HepG2 (cell line): Measurements from ENCODE around the gene UPB1. TPM values are rescaled to one million over a fixed set of nuclear protein-coding genes. Genes with fewer than 3 reads are reported as not detected.
A peak's percentile ranks its signal among the peaks of the same experiment; 100 is the strongest.

Experiments
- EP300 ChIP-seq, 3 experiments: sonication (generic) in 1 of 3; formaldehyde crosslinking in 1 of 3; IDR thresholded peaks; 2 replicates each; pipeline versions ENCODE4 v1.5.1 to v1.6.1; 2011 to 2020; ENCODE audit warnings: low read depth in 2 of 3, low read length in 2 of 3, borderline replicate concordance in 1 of 3, improper control_type of control experiment in 1 of 3, mild to moderate bottlenecking in 1 of 3, missing genetic modification reagents in 1 of 3, moderate library complexity in 1 of 3
- PPARG ChIP-seq: conservative IDR thresholded peaks from 2 replicates; pipeline ENCODE4 v1.6.1; 2016; ENCODE audit warnings: missing biosample characterization, missing genetic modification reagents
- SOX5 ChIP-seq: IDR thresholded peaks from 2 replicates; pipeline ENCODE4 v1.6.1; 2016; ENCODE audit warnings: borderline replicate concordance
- SPEN ChIP-seq: sonication (generic); formaldehyde crosslinking; IDR thresholded peaks from 2 replicates; pipeline ENCODE4 v1.5.1; 2020; ENCODE audit warnings: low read depth, mild to moderate bottlenecking, missing genetic modification reagents
- ZFP1 ChIP-seq: IDR thresholded peaks from 2 replicates; pipeline ENCODE4 v1.6.1; 2016
- ZNF20 ChIP-seq: sonication (generic); formaldehyde crosslinking; IDR thresholded peaks from 2 replicates; pipeline ENCODE4 v1.4.0; 2020; ENCODE audit warnings: mild to moderate bottlenecking, moderate library complexity, missing genetic modification reagents
- polyA plus RNA-seq, 8 experiments: library from polyadenylated mRNA; depleted of rRNA in 3 of 8; stranded (reverse) in 7 of 8; unstranded in 1 of 8; fragments of >200 nt; fragmentation: Illumina TruSeq in 4 of 8; extraction: Trizol in 4 of 8; gene quantifications; 2 replicates each; pipeline versions ENCODE4 v1.2.1 to v1.2.3, GENCODE V29; 2011 to 2016; ENCODE audit warnings: low read depth in 4 of 8, missing spikeins in 1 of 8, mixed read lengths in 1 of 8; ENCODE audit not compliant: insufficient read depth in 1 of 8
- total RNA-seq, 5 experiments: library from RNA; depleted of rRNA; stranded (reverse); fragments of >200 nt; fragmentation: Illumina TruSeq; extraction: Trizol; gene quantifications; 2 replicates each; pipeline ENCODE4 v1.2.3, GENCODE V29; 2016; ENCODE audit warnings: low read depth in 1 of 5
- TF ChIP-seq, protein P1 (sequence below): sonication (generic); formaldehyde crosslinking; IDR thresholded peaks from 2 replicates; pipeline ENCODE4 v1.5.1; 2020; ENCODE audit warnings: mild to moderate bottlenecking, missing genetic modification reagents, moderate library complexity
- TF ChIP-seq, protein P2 (sequence below): IDR thresholded peaks from 2 replicates; pipeline ENCODE4 v1.6.1; 2016; ENCODE audit warnings: missing compliant biosample characterization, missing genetic modification reagents, borderline replicate concordance
- TF ChIP-seq, protein P3 (sequence below): sonication (generic); formaldehyde crosslinking; conservative IDR thresholded peaks from 2 replicates; pipeline ENCODE4 v1.4.0; 2020; ENCODE audit warnings: mild to moderate bottlenecking, missing genetic modification reagents, moderate library complexity
- TF ChIP-seq, protein P4 (sequence below), 2 experiments: sonication (generic) in 1 of 2; formaldehyde crosslinking in 1 of 2; IDR thresholded peaks; 2 replicates each; pipeline versions ENCODE4 v1.4.0 to v1.6.1; 2016 to 2020; ENCODE audit warnings: borderline replicate concordance in 1 of 2, low read depth in 1 of 2, mild to moderate bottlenecking in 1 of 2, missing genetic modification reagents in 1 of 2

The UPB1 gene
- total and polyA plus RNA-seq, 2 of the 13 experiments (the other 11 are each of a cell fraction or from before 2014, with no cell fraction given), result 0.38 to 1.2 TPM

DNA sequence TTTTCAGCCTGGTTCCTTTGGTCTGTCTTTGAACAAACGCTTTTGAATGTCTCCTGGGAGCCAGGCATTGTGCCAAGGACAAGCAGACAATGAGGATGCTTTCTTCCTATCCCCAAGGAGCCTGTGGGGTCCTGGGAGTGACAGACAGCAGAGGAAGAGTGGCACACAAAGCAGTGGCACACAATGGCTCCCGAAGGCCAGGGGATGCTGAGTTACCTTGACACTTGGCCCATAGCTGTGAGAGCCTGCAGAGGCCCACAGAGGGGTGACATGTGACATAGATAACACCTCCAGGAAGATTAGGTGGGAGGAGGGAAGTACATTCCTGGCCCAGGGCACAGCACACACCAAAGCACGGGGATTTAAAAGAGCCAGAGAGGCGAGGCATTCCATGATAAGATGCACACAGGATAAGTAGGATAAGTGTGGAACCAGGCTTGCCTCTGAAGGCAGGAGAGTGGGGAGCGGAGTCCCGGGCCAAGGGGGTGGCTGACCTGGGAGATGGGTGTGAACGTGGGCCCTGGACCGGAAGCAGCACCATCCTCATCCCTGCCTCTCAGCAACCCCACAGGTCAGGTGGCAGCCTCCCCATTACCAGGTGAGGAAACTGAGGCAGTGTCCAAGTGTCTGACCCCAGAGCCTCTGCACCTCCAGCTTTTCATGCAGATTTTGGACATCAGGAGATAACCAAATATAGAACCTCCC is 6.3 kb downstream of the UPB1 start (continued):
- TF ChIP-seq, protein P1, sequence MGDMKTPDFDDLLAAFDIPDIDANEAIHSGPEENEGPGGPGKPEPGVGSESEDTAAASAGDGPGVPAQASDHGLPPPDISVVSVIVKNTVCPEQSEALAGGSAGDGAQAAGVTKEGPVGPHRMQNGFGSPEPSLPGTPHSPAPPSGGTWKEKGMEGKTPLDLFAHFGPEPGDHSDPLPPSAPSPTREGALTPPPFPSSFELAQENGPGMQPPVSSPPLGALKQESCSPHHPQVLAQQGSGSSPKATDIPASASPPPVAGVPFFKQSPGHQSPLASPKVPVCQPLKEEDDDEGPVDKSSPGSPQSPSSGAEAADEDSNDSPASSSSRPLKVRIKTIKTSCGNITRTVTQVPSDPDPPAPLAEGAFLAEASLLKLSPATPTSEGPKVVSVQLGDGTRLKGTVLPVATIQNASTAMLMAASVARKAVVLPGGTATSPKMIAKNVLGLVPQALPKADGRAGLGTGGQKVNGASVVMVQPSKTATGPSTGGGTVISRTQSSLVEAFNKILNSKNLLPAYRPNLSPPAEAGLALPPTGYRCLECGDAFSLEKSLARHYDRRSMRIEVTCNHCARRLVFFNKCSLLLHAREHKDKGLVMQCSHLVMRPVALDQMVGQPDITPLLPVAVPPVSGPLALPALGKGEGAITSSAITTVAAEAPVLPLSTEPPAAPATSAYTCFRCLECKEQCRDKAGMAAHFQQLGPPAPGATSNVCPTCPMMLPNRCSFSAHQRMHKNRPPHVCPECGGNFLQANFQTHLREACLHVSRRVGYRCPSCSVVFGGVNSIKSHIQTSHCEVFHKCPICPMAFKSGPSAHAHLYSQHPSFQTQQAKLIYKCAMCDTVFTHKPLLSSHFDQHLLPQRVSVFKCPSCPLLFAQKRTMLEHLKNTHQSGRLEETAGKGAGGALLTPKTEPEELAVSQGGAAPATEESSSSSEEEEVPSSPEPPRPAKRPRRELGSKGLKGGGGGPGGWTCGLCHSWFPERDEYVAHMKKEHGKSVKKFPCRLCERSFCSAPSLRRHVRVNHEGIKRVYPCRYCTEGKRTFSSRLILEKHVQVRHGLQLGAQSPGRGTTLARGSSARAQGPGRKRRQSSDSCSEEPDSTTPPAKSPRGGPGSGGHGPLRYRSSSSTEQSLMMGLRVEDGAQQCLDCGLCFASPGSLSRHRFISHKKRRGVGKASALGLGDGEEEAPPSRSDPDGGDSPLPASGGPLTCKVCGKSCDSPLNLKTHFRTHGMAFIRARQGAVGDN, result peak; percentile 78
- TF ChIP-seq SPEN (peak; percentile 42; the same call in 1 of the 2 replicates), ZFP1 (CRISPR knock-in tag) (no peak), ZNF20 (no peak), EP300 (IDR thresholded peaks at IDR 0.05; ENCODE audit: low read depth in 2 of 2, low read length in 2 of 2) (peak in 1 of 2 experiments; percentile 34; a peak in 1 of 4 replicates), EP300 (CRISPR knock-in tag; IDR thresholded peaks at IDR 0.05; ENCODE audit: borderline replicate concordance) (peak; percentile 26), PPARG (CRISPR knock-in tag) (peak; percentile 81), SOX5 (CRISPR knock-in tag) (peak; percentile 54; the same call in 1 of the 2 replicates)
- TF ChIP-seq, protein P2, sequence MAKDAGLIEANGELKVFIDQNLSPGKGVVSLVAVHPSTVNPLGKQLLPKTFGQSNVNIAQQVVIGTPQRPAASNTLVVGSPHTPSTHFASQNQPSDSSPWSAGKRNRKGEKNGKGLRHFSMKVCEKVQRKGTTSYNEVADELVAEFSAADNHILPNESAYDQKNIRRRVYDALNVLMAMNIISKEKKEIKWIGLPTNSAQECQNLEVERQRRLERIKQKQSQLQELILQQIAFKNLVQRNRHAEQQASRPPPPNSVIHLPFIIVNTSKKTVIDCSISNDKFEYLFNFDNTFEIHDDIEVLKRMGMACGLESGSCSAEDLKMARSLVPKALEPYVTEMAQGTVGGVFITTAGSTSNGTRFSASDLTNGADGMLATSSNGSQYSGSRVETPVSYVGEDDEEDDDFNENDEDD (CRISPR knock-in tag), result peak; percentile 64; the same call in 1 of the 2 replicates
- TF ChIP-seq, protein P3, sequence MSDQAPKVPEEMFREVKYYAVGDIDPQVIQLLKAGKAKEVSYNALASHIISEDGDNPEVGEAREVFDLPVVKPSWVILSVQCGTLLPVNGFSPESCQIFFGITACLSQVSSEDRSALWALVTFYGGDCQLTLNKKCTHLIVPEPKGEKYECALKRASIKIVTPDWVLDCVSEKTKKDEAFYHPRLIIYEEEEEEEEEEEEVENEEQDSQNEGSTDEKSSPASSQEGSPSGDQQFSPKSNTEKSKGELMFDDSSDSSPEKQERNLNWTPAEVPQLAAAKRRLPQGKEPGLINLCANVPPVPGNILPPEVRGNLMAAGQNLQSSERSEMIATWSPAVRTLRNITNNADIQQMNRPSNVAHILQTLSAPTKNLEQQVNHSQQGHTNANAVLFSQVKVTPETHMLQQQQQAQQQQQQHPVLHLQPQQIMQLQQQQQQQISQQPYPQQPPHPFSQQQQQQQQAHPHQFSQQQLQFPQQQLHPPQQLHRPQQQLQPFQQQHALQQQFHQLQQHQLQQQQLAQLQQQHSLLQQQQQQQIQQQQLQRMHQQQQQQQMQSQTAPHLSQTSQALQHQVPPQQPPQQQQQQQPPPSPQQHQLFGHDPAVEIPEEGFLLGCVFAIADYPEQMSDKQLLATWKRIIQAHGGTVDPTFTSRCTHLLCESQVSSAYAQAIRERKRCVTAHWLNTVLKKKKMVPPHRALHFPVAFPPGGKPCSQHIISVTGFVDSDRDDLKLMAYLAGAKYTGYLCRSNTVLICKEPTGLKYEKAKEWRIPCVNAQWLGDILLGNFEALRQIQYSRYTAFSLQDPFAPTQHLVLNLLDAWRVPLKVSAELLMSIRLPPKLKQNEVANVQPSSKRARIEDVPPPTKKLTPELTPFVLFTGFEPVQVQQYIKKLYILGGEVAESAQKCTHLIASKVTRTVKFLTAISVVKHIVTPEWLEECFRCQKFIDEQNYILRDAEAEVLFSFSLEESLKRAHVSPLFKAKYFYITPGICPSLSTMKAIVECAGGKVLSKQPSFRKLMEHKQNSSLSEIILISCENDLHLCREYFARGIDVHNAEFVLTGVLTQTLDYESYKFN (CRISPR knock-in tag), result peak; percentile 49; the same call in 1 of the 2 replicates
- TF ChIP-seq, protein P4, sequence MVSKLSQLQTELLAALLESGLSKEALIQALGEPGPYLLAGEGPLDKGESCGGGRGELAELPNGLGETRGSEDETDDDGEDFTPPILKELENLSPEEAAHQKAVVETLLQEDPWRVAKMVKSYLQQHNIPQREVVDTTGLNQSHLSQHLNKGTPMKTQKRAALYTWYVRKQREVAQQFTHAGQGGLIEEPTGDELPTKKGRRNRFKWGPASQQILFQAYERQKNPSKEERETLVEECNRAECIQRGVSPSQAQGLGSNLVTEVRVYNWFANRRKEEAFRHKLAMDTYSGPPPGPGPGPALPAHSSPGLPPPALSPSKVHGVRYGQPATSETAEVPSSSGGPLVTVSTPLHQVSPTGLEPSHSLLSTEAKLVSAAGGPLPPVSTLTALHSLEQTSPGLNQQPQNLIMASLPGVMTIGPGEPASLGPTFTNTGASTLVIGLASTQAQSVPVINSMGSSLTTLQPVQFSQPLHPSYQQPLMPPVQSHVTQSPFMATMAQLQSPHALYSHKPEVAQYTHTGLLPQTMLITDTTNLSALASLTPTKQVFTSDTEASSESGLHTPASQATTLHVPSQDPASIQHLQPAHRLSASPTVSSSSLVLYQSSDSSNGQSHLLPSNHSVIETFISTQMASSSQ (IDR thresholded peaks at IDR 0.05; ENCODE audit: low read depth), result no peak
- TF ChIP-seq, protein P4 (CRISPR knock-in tag; IDR thresholded peaks at IDR 0.05; ENCODE audit: borderline replicate concordance), result 0 out of 2 replicates have a peak, but pooled peaks have one; percentile 17
